ENCODE data around the gene BTN1A1.

GRCh38 chr6:26556263-26557070 is 56.4 kb downstream of the BTN1A1 start:
- TF ChIP-seq POLR2AphosphoS5 (IDR thresholded peaks at IDR 0.05; ENCODE audit: low read depth, low read length) (peak; percentile 67; the same call in 1 of the 2 replicates), CTCF (IDR thresholded peaks at IDR 0.05) (no peak), REST (IDR thresholded peaks at IDR 0.05; ENCODE audit: insufficient read depth in 1 of 2, low read depth in 2 of 2, low read length in 1 of 2) (no peak)

Measured in Panc1 (cell line).